ENCODE results near the gene SPRYD3. TPM values are rescaled to one million over a fixed set of nuclear protein-coding genes. Genes with fewer than 3 reads are reported as not detected.

The SPRYD3 gene
- polyA plus RNA-seq, 3 donors, result 17.8 to 26.9 (median 21.8) TPM

DNA sequence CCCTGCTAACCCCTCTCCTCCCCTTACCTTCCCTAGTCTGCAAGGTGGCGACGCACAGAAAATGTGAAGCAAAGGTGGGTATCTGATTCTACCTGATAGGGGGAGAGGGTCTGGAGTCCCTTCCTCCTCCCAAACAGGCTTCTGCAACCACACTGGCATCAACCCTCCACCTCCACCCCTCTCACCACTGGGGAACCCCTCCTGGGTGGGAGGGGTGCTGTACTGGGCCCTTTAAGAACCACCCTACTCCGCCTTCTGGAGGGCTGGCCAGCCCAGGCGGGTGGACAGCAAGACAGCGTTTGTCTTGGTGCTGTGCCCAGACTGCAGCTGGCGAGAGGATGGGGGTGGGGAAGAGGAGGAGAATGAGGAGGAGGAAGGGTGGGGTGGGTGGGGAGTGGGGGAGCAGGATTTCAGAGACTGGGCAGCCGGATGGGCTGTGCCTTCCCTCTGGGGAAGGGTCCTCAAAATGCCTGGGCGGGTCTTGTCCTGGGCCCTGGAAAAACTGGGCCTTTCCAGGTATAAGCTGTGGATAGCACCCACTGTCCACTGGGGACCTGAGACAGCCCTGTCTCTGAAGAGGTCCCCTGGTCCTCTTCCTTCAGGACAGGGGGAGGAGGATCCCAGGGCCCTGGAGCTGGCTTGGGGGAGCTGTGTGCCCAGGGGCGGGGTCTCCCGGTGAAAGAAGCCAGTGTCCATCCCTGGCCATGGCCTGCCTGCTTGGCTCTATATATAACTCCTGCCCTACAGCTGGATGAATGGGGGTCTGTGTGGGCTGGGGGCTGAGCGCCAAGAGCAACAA is 26.6 kb downstream of the SPRYD3 start:
- H3K4me2 ChIP-seq (replicated peaks; ENCODE audit: extremely low read depth, low read length, poor library complexity, severe bottlenecking), result no peak overlapping the region
- H3K9ac ChIP-seq (ENCODE audit: insufficient read depth, low read length, poor library complexity, severe bottlenecking), result no peak overlapping the region
- Mint-ChIP-seq H3K27me3 (ENCODE audit: low read depth in 3 of 3) (peaks cover 0 to 22% (median 19%) of the 10 kb centered on the region in 3 donors), H3K4me1 (peaks cover 12% of the 10 kb centered on the region), H3K9me3 (no peaks in the 10 kb centered on the region), H3K36me3 (no peaks in the 10 kb centered on the region), H3K4me3 (no peak overlapping the region), H3K27ac (no peak overlapping the region)
- H2AFZ ChIP-seq (ENCODE audit: insufficient read depth, low read depth, low read length, poor library complexity, severe bottlenecking), result no peak overlapping the region
- no peaks in the 10 kb centered on the region for H3K27me3 ChIP-seq (ENCODE audit: control insufficient read depth in 2 of 2, insufficient read depth in 2 of 2, low read length in 2 of 2)
- no peak overlapping the region for H3K4me3 ChIP-seq (replicated peaks in 1 of 3; ENCODE audit: low read depth in 2 of 3, low read length in 3 of 3)
- peaks cover 10 to 17% of the 10 kb centered on the region in 2 donors for H3K4me1 ChIP-seq (ENCODE audit: control insufficient read depth in 1 of 2, insufficient read depth in 2 of 2, low read length in 2 of 2)
- no peaks in the 10 kb centered on the region for H3K9me3 ChIP-seq (replicated peaks in 1 of 2; ENCODE audit: control insufficient read depth in 1 of 2, insufficient read depth in 1 of 2, low read length in 2 of 2)
- no peaks in the 10 kb centered on the region for H3K36me3 ChIP-seq (replicated peaks in 1 of 2; ENCODE audit: control insufficient read depth in 1 of 2, insufficient read depth in 2 of 2, low read length in 2 of 2)
- WGBS (ENCODE audit: insufficient coverage), result 87% methylated on average over 3 of the region's 11 CpGs
- no peak overlapping the region for H3K27ac ChIP-seq (ENCODE audit: low read depth in 1 of 2, low read length in 2 of 2)
- no peak for DNase-seq
- no peaks in the 10 kb centered on the region for H4K20me1 ChIP-seq (ENCODE audit: insufficient read depth, low read length)
- no peaks in the 10 kb centered on the region for H3K79me2 ChIP-seq (ENCODE audit: insufficient read depth, low read length)
- TF ChIP-seq, protein P1, sequence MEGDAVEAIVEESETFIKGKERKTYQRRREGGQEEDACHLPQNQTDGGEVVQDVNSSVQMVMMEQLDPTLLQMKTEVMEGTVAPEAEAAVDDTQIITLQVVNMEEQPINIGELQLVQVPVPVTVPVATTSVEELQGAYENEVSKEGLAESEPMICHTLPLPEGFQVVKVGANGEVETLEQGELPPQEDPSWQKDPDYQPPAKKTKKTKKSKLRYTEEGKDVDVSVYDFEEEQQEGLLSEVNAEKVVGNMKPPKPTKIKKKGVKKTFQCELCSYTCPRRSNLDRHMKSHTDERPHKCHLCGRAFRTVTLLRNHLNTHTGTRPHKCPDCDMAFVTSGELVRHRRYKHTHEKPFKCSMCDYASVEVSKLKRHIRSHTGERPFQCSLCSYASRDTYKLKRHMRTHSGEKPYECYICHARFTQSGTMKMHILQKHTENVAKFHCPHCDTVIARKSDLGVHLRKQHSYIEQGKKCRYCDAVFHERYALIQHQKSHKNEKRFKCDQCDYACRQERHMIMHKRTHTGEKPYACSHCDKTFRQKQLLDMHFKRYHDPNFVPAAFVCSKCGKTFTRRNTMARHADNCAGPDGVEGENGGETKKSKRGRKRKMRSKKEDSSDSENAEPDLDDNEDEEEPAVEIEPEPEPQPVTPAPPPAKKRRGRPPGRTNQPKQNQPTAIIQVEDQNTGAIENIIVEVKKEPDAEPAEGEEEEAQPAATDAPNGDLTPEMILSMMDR (IDR thresholded peaks at IDR 0.05), result no peak
- intact Hi-C loops (cut with micrococcal nuclease), result no loop called here

DNA sequence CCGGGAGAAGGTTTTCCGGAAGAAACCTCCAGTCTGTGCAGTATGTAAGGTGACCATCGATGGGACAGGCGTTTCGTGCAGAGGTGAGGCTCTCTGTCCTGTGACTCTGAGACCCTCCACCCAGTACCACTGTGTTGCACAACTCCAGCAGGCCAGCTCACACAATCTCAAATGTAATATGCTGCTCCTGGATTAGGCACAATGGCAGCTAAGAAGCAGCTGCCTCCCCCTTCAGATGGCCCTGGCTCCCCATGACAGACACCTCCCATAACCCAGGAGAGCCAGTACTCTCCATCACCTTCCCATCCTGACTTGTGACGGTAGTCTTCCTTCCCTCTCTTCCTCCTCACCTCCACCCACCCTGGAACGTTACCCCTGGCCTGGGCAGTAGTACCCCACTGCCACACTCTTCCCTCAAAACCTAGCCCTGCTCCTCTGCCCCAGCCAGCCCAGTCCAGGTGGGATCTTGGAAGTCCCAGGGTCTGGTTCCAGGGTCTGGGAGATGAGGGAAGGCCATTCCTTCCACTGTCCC is 27.2 kb downstream of the SPRYD3 start:
- no peak overlapping the region for H3K4me2 ChIP-seq (replicated peaks; ENCODE audit: extremely low read depth, low read length, poor library complexity, severe bottlenecking)
- H3K27me3 ChIP-seq (ENCODE audit: control insufficient read depth in 2 of 2, insufficient read depth in 2 of 2, low read length in 2 of 2), result no peaks in the 10 kb centered on the region
- H3K79me2 ChIP-seq (ENCODE audit: insufficient read depth, low read length), result no peaks in the 10 kb centered on the region
- TF ChIP-seq, protein P1 (IDR thresholded peaks at IDR 0.05), result no peak
- Mint-ChIP-seq H3K4me1 (peaks cover 12% of the 10 kb centered on the region), H3K27ac (no peak overlapping the region), H3K9me3 (no peaks in the 10 kb centered on the region), H3K4me3 (no peak overlapping the region), H3K36me3 (no peaks in the 10 kb centered on the region), H3K27me3 (ENCODE audit: low read depth in 3 of 3) (peaks cover under 1 to 24% (median 19%) of the 10 kb centered on the region in 3 donors)
- no peak overlapping the region for H2AFZ ChIP-seq (ENCODE audit: insufficient read depth, low read depth, low read length, poor library complexity, severe bottlenecking)
- no peak overlapping the region for H3K9ac ChIP-seq (ENCODE audit: insufficient read depth, low read length, poor library complexity, severe bottlenecking)
- no peak for DNase-seq
- no peak overlapping the region for H3K27ac ChIP-seq (ENCODE audit: low read depth in 1 of 2, low read length in 2 of 2)
- intact Hi-C loops (cut with micrococcal nuclease), result no loop called here
- WGBS (ENCODE audit: insufficient coverage), result 80% methylated on average over 2 of the region's 7 CpGs
- peaks cover 11 to 19% of the 10 kb centered on the region in 2 donors for H3K4me1 ChIP-seq (ENCODE audit: control insufficient read depth in 1 of 2, insufficient read depth in 2 of 2, low read length in 2 of 2)
- H3K36me3 ChIP-seq (replicated peaks in 1 of 2; ENCODE audit: control insufficient read depth in 1 of 2, insufficient read depth in 2 of 2, low read length in 2 of 2), result no peaks in the 10 kb centered on the region
- no peak overlapping the region for H3K4me3 ChIP-seq (replicated peaks in 1 of 3; ENCODE audit: low read depth in 2 of 3, low read length in 3 of 3)
- no peaks in the 10 kb centered on the region for H3K9me3 ChIP-seq (replicated peaks in 1 of 2; ENCODE audit: control insufficient read depth in 1 of 2, insufficient read depth in 1 of 2, low read length in 2 of 2)
- H4K20me1 ChIP-seq (ENCODE audit: insufficient read depth, low read length), result no peaks in the 10 kb centered on the region
